Testis (tissue), 2 donors: ENCODE measurements around the gene CCDC188.

Source experiments
- CTCF ChIP-seq, 3 experiments: fragments of 450-650 bp in 2 of 3; fragments of 200-600 bp in 1 of 3; sonication (generic) in 1 of 3; IDR thresholded peaks; one replicate each; pipeline ENCODE4 v1.5.1; 2016 to 2019; ENCODE audit warnings: antibody characterized with exemption in 3 of 3, mild to moderate bottlenecking in 2 of 3, moderate library complexity in 1 of 3
- POLR2A ChIP-seq: fragments of 450-650 bp; IDR thresholded peaks from one replicate; pipeline ENCODE4 v1.6.1; 2017; ENCODE audit warnings: antibody characterized with exemption, mild to moderate bottlenecking, moderate library complexity

DNA sequence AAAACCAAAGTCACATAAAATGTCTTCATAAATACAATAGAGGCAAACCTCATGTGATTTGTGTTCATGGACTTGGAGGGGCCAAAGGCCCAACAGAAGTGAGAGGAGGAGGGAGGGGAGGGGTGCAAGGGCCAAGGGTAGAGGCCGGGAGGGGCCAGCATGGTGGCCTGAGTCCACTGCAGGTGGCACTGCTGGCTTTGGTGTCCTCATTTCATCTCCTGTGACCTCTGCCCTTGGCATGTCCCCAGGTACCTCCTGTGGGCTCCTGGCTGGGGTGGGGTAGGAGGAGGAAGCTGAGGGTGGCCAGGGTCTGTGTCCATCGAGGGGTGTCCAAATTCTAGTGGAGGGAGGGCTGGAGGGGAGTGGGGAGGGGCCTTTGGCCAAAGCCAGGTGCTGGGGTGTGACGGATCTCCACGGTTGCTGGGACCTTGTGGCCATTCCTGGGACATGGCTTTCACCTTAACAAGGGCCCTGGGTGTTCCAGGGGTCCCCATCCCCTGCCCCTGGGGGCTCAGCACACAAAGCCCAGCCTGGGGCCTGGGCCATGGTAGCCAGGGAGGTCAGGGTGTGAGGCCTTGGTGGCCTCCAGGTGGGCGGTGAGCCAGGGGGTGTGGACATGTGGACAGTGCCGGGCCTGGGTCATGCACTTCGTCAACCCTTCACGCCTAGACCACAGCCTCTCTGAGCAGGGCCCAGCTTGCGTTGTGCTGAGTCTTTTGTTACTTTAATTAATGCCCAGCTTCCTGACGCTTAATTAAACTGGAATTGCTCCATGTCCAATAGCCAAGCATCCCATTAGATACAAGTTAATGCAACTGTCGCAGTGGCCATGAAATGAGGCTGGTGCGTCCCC, 20.7 kb upstream of the CCDC188 start:
- TF ChIP-seq POLR2A = no peak
- no peak for TF ChIP-seq CTCF (IDR thresholded peaks at IDR 0.05)
